HepG2 (cell line): ENCODE measurements around the gene CPNE4. TPM values are rescaled to one million over a fixed set of nuclear protein-coding genes. Genes with fewer than 3 reads are reported as not detected.

Source experiments
- ATAC-seq: fragments of 200-7000 bp; cut with Tn5 transposase; 3 replicates; pipeline ENCODE4 v1.9.1; 2020; ENCODE audit warnings: mild to moderate bottlenecking, moderate library complexity
- BruUV-seq: library from RNA; stranded (reverse); fragments of 400-500 nt; replicated peaks from 2 replicates; lab custom pipeline; 2021; lab: Mats Ljungman, UMichigan
- CTCF ChIA-PET: fragments of 300-600 bp; formaldehyde crosslinking; extraction: SDS; loops from one replicate; lab custom pipeline; 2021; ENCODE audit warnings: low total read pairs, inconsistent platforms, low intra/inter-chr PET ratio; lab: Yijun Ruan, JAX
- POLR2A ChIA-PET: fragments of 350-600 bp; sonication (Branson Sonifier 250); formaldehyde crosslinking; loops from one replicate; lab custom pipeline; 2020; ENCODE audit warnings: antibody characterized with exemption, inconsistent platforms; lab: Yijun Ruan, JAX
- DNase-seq: peaks from one replicate; pipeline ENCODE4 v3.0.0-alpha.2; 2015; ENCODE audit warnings: low spot score
- FAIRE-seq: peaks from 3 replicates; lab custom pipeline; 2011; peaks lifted over from hg19 to GRCh38; lab: Jason Lieb, UNC
- H2AFZ ChIP-seq: one replicate; pipeline ENCODE4 v1.6.1; 2011; ENCODE audit warnings: low read length, inconsistent platforms
- H3K27ac ChIP-seq: fragments of 300-600 bp; 3 replicates; pipeline ENCODE4 v1.8.0; 2011; ENCODE audit warnings: mixed run types, mild to moderate bottlenecking, mixed read lengths, low read length, inconsistent platforms; ENCODE audit not compliant: insufficient read depth; ENCODE audit errors: extremely low read length
- H3K27me3 ChIP-seq, 2 experiments: fragments of 200-600 bp in 1 of 2; 2 replicates in 1 of 2; 3 replicates in 1 of 2; pipeline versions ENCODE4 v1.6.0 to v1.8.0; 2011; ENCODE audit warnings: low read length in 2 of 2, mild to moderate bottlenecking in 2 of 2, moderate library complexity in 2 of 2, inconsistent platforms in 1 of 2; ENCODE audit not compliant: insufficient read depth in 2 of 2, control insufficient read depth in 1 of 2
- H3K36me3 ChIP-seq, 2 experiments: fragments of 200-600 bp in 1 of 2; replicated peaks in 1 of 2; 2 replicates in 1 of 2; 3 replicates in 1 of 2; pipeline versions ENCODE4 v1.5.1 to v1.8.0; 2011; ENCODE audit warnings: low read length in 2 of 2, inconsistent platforms in 1 of 2; ENCODE audit not compliant: insufficient read depth in 2 of 2, control insufficient read depth in 1 of 2
- H3K4me1 ChIP-seq: 2 replicates; pipeline ENCODE4 v1.5.1; 2012; ENCODE audit warnings: low read length, inconsistent platforms; ENCODE audit not compliant: insufficient read depth
- H3K4me2 ChIP-seq: 2 replicates; pipeline ENCODE4 v1.6.0; 2011; ENCODE audit warnings: low read depth, low read length, inconsistent platforms
- H3K4me3 ChIP-seq, 3 experiments: fragments of 200-600 bp in 1 of 3; sonication (generic), shearing (Covaris generic) in 1 of 3; replicated peaks in 1 of 3; 2 replicates each; pipeline ENCODE4 v1.5.1; 2011 to 2016; ENCODE audit warnings: low read length in 3 of 3, inconsistent platforms in 2 of 3, low read depth in 2 of 3, mild to moderate bottlenecking in 2 of 3, control low read depth in 1 of 3, mixed read lengths in 1 of 3; ENCODE audit not compliant: insufficient read depth in 1 of 3
- H3K79me2 ChIP-seq: one replicate; pipeline ENCODE4 v1.6.1; 2011; ENCODE audit warnings: low read length, inconsistent platforms; ENCODE audit not compliant: insufficient read depth
- H3K9ac ChIP-seq: 2 replicates; pipeline ENCODE4 v1.6.0; 2011; ENCODE audit warnings: mild to moderate bottlenecking, low read depth, low read length, inconsistent platforms; ENCODE audit not compliant: insufficient read depth
- H3K9me3 ChIP-seq: 2 replicates; pipeline ENCODE4 v1.5.1; 2012; ENCODE audit warnings: mild to moderate bottlenecking, low read length
- H4K20me1 ChIP-seq: 2 replicates; pipeline ENCODE4 v1.6.0; 2011; ENCODE audit warnings: inconsistent platforms, mild to moderate bottlenecking, low read length, moderate library complexity; ENCODE audit not compliant: insufficient read depth
- CC2D1A ChIP-seq: sonication (generic); formaldehyde crosslinking; IDR thresholded peaks from 2 replicates; pipeline ENCODE4 v1.8.1; 2023; ENCODE audit warnings: mild to moderate bottlenecking, missing genetic modification reagents
- CHD2 ChIP-seq: IDR thresholded peaks from 2 replicates; pipeline ENCODE4 v1.6.1; 2011; ENCODE audit warnings: low read depth, low read length, improper control_type of control experiment
- DBP ChIP-seq: sonication (generic); formaldehyde crosslinking; IDR thresholded peaks from 2 replicates; pipeline ENCODE4 v1.4.0; 2020; ENCODE audit warnings: missing genetic modification reagents; ENCODE audit errors: not compliant biosample characterization
- GPBP1L1 ChIP-seq: sonication (generic); formaldehyde crosslinking; IDR thresholded peaks from 2 replicates; pipeline ENCODE4 v1.5.0; 2020; ENCODE audit warnings: mild to moderate bottlenecking, missing genetic modification reagents
- HES4 ChIP-seq: sonication (generic); formaldehyde crosslinking; IDR thresholded peaks from 2 replicates; pipeline ENCODE4 v1.9.0; 2021; ENCODE audit warnings: mild to moderate bottlenecking, missing genetic modification reagents, borderline replicate concordance
- MAZ ChIP-seq, 2 experiments: sonication (generic) in 1 of 2; formaldehyde crosslinking in 1 of 2; IDR thresholded peaks; 2 replicates each; pipeline versions ENCODE4 v1.5.0 to v1.6.1; 2012 to 2020; ENCODE audit warnings: low read depth in 2 of 2, mild to moderate bottlenecking in 2 of 2, borderline replicate concordance in 1 of 2, improper control_type of control experiment in 1 of 2, low read length in 1 of 2, missing genetic modification reagents in 1 of 2, moderate library complexity in 1 of 2
- PCBP2 ChIP-seq: fragments of 200-400 bp; formaldehyde crosslinking; optimal IDR thresholded peaks from 2 replicates; pipeline ENCODE3; 2018; ENCODE audit warnings: low read length, low read depth; ENCODE audit not compliant: poor library complexity, severe bottlenecking
- SOX5 ChIP-seq: IDR thresholded peaks from 2 replicates; pipeline ENCODE4 v1.6.1; 2016; ENCODE audit warnings: borderline replicate concordance
- YEATS4 ChIP-seq: sonication (generic); formaldehyde crosslinking; IDR thresholded peaks from 2 replicates; pipeline ENCODE4 v1.4.0; 2020; ENCODE audit warnings: missing genetic modification reagents, borderline replicate concordance
- ZNF510 ChIP-seq: sonication (generic); formaldehyde crosslinking; IDR thresholded peaks from 2 replicates; pipeline ENCODE4 v1.4.0; 2020; ENCODE audit warnings: low read depth, mild to moderate bottlenecking, missing genetic modification reagents
- ZSCAN29 ChIP-seq: sonication (generic); formaldehyde crosslinking; conservative IDR thresholded peaks from 2 replicates; pipeline ENCODE4 v1.4.0; 2020; ENCODE audit warnings: mild to moderate bottlenecking, missing genetic modification reagents
- whole genome bisulfite sequencing: methylation state at CpG from one replicate; pipeline ENCODE4 v1.1.6; 2017; ENCODE audit warnings: low lambda C conversion rate; 5-methylcytosine and 5-hydroxymethylcytosine counted together
- in situ Hi-C: cut with HindIII; loops from 2 replicates; pipeline ENCODE4 v1.10.0; 2017; ENCODE audit warnings: low pct_unique_long_range_greater_than_20kb; ENCODE audit not compliant: extremely low pct_ligation_motif_present
- intact Hi-C: fragments of 100-400 bp; cut with micrococcal nuclease; formaldehyde crosslinking; loops from one replicate; pipeline ENCODE4 v1.10.0; 2022; ENCODE audit not compliant: unreplicated experiment
- polyA plus RNA-seq, 8 experiments: library from polyadenylated mRNA; depleted of rRNA in 3 of 8; stranded (reverse) in 7 of 8; unstranded in 1 of 8; fragments of >200 nt; fragmentation: Illumina TruSeq in 4 of 8; extraction: Trizol in 4 of 8; gene quantifications; 2 replicates each; pipeline versions ENCODE4 v1.2.1 to v1.2.3, GENCODE V29; 2011 to 2016; ENCODE audit warnings: low read depth in 4 of 8, missing spikeins in 1 of 8, mixed read lengths in 1 of 8; ENCODE audit not compliant: insufficient read depth in 1 of 8
- total RNA-seq, 5 experiments: library from RNA; depleted of rRNA; stranded (reverse); fragments of >200 nt; fragmentation: Illumina TruSeq; extraction: Trizol; gene quantifications; 2 replicates each; pipeline ENCODE4 v1.2.3, GENCODE V29; 2016; ENCODE audit warnings: low read depth in 1 of 5

The CPNE4 gene
- total and polyA plus RNA-seq, 2 of the 13 experiments (the other 11 are each of a cell fraction or from before 2014, with no cell fraction given) = not detected

- no peak overlapping the region for H3K4me2 ChIP-seq
Measured at GRCh38 chr3:132062535-132062934, 27.7 kb upstream of the CPNE4 start.

More at GRCh38 chr3:132062535-132062934, 27.7 kb upstream of the CPNE4 start:
- no peaks in the 10 kb centered on the region for H3K9me3 ChIP-seq
- H3K27me3 ChIP-seq = no peaks in the 10 kb centered on the region; a peak in 1 of 5 replicates
- DNase-seq (no peak), ATAC-seq (no peak), FAIRE-seq (no peak)
- TF ChIP-seq ZSCAN29 (CRISPR knock-in tag) = no peak
- TF ChIP-seq CC2D1A (CRISPR knock-in tag) = no peak
- TF ChIP-seq MAZ (IDR thresholded peaks at IDR 0.05; ENCODE audit: borderline replicate concordance, low read depth, low read length) = no peak
- no peak for TF ChIP-seq MAZ (CRISPR knock-in tag; IDR thresholded peaks at IDR 0.05; ENCODE audit: low read depth)
- no peak for TF ChIP-seq GPBP1L1 (CRISPR knock-in tag)
- no peak for TF ChIP-seq HES4 (CRISPR knock-in tag)
- TF ChIP-seq DBP = no peak
- no peak for TF ChIP-seq YEATS4 (CRISPR knock-in tag)
- TF ChIP-seq CHD2 = no peak
- TF ChIP-seq SOX5 (CRISPR knock-in tag) = no peak
- no peak for TF ChIP-seq ZNF510 (CRISPR knock-in tag)
- TF ChIP-seq PCBP2 = no peak
- ChIA-PET CTCF (no interaction called here), POLR2A (no interaction called here)
- no peaks in the 10 kb centered on the region for H4K20me1 ChIP-seq
- H3K4me1 ChIP-seq = no peaks in the 10 kb centered on the region
- in situ Hi-C loops = no loop called here
- no peak overlapping the region for H3K9ac ChIP-seq
- no TSS peak for BruUV-seq
- intact Hi-C loops = no loop called here
- no peak overlapping the region for H2AFZ ChIP-seq
- 0% methylated on average over 4 of the region's 4 CpGs for WGBS
- H3K27ac ChIP-seq = no peak overlapping the region
- no peaks in the 10 kb centered on the region for H3K79me2 ChIP-seq
- H3K36me3 ChIP-seq = no peaks in the 10 kb centered on the region
- H3K4me3 ChIP-seq = no peak overlapping the region
